ENCODE measurements around the gene TMEM233.
"Not testable (repeated sequence)": the region's sequence is repeated elsewhere in the genome, so short reads cannot be mapped to it uniquely, and the experiment has no call there.

TMEM233 gene

GRCh38 chr12:119613319-119613936, 19.9 kb downstream of the TMEM233 start:
- DNase-seq: peak; percentile 29

- no peak for DNase-seq
These were observed 21.1 kb downstream of the TMEM233 start for GRCh38 chr12:119614705-119615104.

GRCh38 chr12:119615518-119616475, 22.2 kb downstream of the TMEM233 start:
- no peak for DNase-seq

GRCh38 chr12:119618328-119618896, 24.8 kb downstream of the TMEM233 start:
- DNase-seq: not testable (repeated sequence)

GRCh38 chr12:119620490-119620889, 26.9 kb downstream of the TMEM233 start:
- DNase-seq: no peak

GRCh38 chr12:119621878-119622277, 28.3 kb downstream of the TMEM233 start:
- no peak for DNase-seq

- DNase-seq: no peak
These were observed 31.4 kb downstream of the TMEM233 start for GRCh38 chr12:119624966-119625365.

GRCh38 chr12:119627019-119627643, 33.6 kb downstream of the TMEM233 start:
- DNase-seq: no peak

- no peak for DNase-seq
These were observed 34.1 kb downstream of the TMEM233 start for GRCh38 chr12:119627686-119628085.

- no peak for DNase-seq
These were observed 36.7 kb downstream of the TMEM233 start for GRCh38 chr12:119630223-119630780.

- DNase-seq: no peak
These were observed 37.5 kb downstream of the TMEM233 start for GRCh38 chr12:119630962-119631550.

GRCh38 chr12:119631930-119632678, 38.5 kb downstream of the TMEM233 start:
- DNase-seq: no peak

- no peak for DNase-seq
These were observed 41.2 kb downstream of the TMEM233 start for GRCh38 chr12:119634743-119635142.

- no peak for DNase-seq
These were observed 49.4 kb downstream of the TMEM233 start for GRCh38 chr12:119642986-119643385.

- DNase-seq: no peak
These were observed 51.4 kb downstream of the TMEM233 start for GRCh38 chr12:119644930-119645329.

GRCh38 chr12:119645535-119646059, 52.0 kb downstream of the TMEM233 start:
- no peak for DNase-seq

- no peak for DNase-seq
These were observed 55.7 kb downstream of the TMEM233 start for GRCh38 chr12:119649202-119649808.

- DNase-seq: no peak
These were observed 59.1 kb downstream of the TMEM233 start for GRCh38 chr12:119652665-119653064.

GRCh38 chr12:119657001-119657400, 63.4 kb downstream of the TMEM233 start:
- not testable (repeated sequence) for DNase-seq

- not testable (repeated sequence) for DNase-seq
These were observed 64.6 kb downstream of the TMEM233 start for GRCh38 chr12:119658166-119658565.

GRCh38 chr12:119659289-119659897, 65.8 kb downstream of the TMEM233 start:
- DNase-seq: no peak
